Ovary (tissue), 9 donors: ENCODE results near the gene SETSIP. TPM values are rescaled to one million over a fixed set of nuclear protein-coding genes. Genes with fewer than 3 reads are reported as not detected.

ENCODE experiments used
- DNase-seq, 5 donors: peaks; one replicate each; pipeline ENCODE4 v3.0.0-alpha.2; 2019 to 2020
- H3K27ac ChIP-seq, 2 donors: fragments of 200-600 bp; one replicate each; pipeline versions ENCODE4 v1.5.1 to v1.8.0; 2019 to 2022
- H3K27me3 ChIP-seq: fragments of 200-600 bp; one replicate; pipeline ENCODE4 v1.8.0; 2022
- H3K36me3 ChIP-seq: fragments of 200-600 bp; sonication (generic); one replicate; pipeline ENCODE4 v1.5.1; 2019
- H3K4me1 ChIP-seq: one replicate; pipeline ENCODE4 v1.8.1; 2013; ENCODE audit warnings: mild to moderate bottlenecking, moderate library complexity; ENCODE audit not compliant: insufficient read depth
- H3K4me3 ChIP-seq: fragments of 200-600 bp; sonication (generic); one replicate; pipeline ENCODE4 v1.5.1; 2017
- H3K9me3 ChIP-seq, 2 donors: fragments of 200-600 bp in 1 of 2; sonication (generic) in 1 of 2; one replicate each; pipeline versions ENCODE4 v1.5.1 to v1.8.1; 2013 to 2019; ENCODE audit warnings: mild to moderate bottlenecking in 1 of 2, moderate library complexity in 1 of 2
- CTCF ChIP-seq, 3 donors: fragments of 450-650 bp in 2 of 3; fragments of 200-600 bp in 1 of 3; IDR thresholded peaks; one replicate each; pipeline versions ENCODE4 v1.5.1 to v1.8.0; 2016 to 2022; ENCODE audit warnings: antibody characterized with exemption in 3 of 3, mild to moderate bottlenecking in 1 of 3
- EP300 ChIP-seq: sonication (generic); formaldehyde crosslinking; IDR thresholded peaks from one replicate; pipeline ENCODE4 v1.6.1; 2017; ENCODE audit warnings: antibody characterized with exemption
- POLR2A ChIP-seq: fragments of 450-650 bp; IDR thresholded peaks from one replicate; pipeline ENCODE4 v1.6.1; 2017; ENCODE audit warnings: antibody characterized with exemption, mild to moderate bottlenecking, moderate library complexity
- WGBS, 3 donors: extraction: QIAGEN DNeasy Blood & Tissue Kit in 1 of 3; methylation state at CpG; one replicate each; pipeline versions ENCODE4 v1.1.5 to v1.1.7; 2013 to 2017; 5-methylcytosine and 5-hydroxymethylcytosine counted together
- intact Hi-C, 4 donors: fragments of 100-400 bp; cut with DNase I; formaldehyde crosslinking; loops; one replicate each; pipeline versions ENCODE4 v1.11.0 to v1.15.1; 2022 to 2023
- polyA plus RNA-seq, 2 donors: library from polyadenylated mRNA; stranded (reverse); fragments of 200-250 nt in 1 of 2; fragments of 350-450 nt in 1 of 2; fragmentation: Illumina TruSeq in 1 of 2; extraction: RNeasy Lipid Tissue Mini Kit (QIAGEN cat#74804) in 1 of 2; gene quantifications; one replicate each; pipeline ENCODE4 v1.2.3, GENCODE V29; 2013 to 2014
- total RNA-seq, 7 donors: library from RNA; depleted of rRNA in 2 of 7; stranded (reverse); fragments of >200 nt in 2 of 7; fragmentation: NEBNext Ultra II Directional in 3 of 7; extraction: Animal tissue kit (Norgen Biotek cat#: 25700) in 3 of 7; gene quantifications; one replicate each; pipeline versions ENCODE4 v1.1.0 to v1.2.4, GENCODE V29; 2016 to 2023
- donor health status: DM: no; HTN: no; CAD: no; lungs with moderate emphysema.
- donor health status: DM: no; HTN: no; CAD: no.
- donor health status: Bipolar disorder and iron deficiency.
- donor health status: DM: yes; HTN: yes; CAD: no.
- donor health status: DM: no; HTN: no; CAD: no.
- donor health status: DM: yes; HTN: yes; CAD: no.

SETSIP gene
- total and polyA plus RNA-seq, 9 donors: not detected

GRCh38 chr1:92051948-92052347 is 23.3 kb downstream of the SETSIP start:
- no peak for DNase-seq
- intact Hi-C loops: no loop called here
- H3K4me3 ChIP-seq: no peak overlapping the region
- no peaks in the 10 kb centered on the region for H3K36me3 ChIP-seq
- TF ChIP-seq CTCF (IDR thresholded peaks at IDR 0.05): no peak
- no peak for TF ChIP-seq EP300
- no peak for TF ChIP-seq POLR2A
- H3K9me3 ChIP-seq: no peaks in the 10 kb centered on the region
- H3K27me3 ChIP-seq: no peaks in the 10 kb centered on the region
- no peak overlapping the region for H3K27ac ChIP-seq
- H3K4me1 ChIP-seq: no peaks in the 10 kb centered on the region

DNA sequence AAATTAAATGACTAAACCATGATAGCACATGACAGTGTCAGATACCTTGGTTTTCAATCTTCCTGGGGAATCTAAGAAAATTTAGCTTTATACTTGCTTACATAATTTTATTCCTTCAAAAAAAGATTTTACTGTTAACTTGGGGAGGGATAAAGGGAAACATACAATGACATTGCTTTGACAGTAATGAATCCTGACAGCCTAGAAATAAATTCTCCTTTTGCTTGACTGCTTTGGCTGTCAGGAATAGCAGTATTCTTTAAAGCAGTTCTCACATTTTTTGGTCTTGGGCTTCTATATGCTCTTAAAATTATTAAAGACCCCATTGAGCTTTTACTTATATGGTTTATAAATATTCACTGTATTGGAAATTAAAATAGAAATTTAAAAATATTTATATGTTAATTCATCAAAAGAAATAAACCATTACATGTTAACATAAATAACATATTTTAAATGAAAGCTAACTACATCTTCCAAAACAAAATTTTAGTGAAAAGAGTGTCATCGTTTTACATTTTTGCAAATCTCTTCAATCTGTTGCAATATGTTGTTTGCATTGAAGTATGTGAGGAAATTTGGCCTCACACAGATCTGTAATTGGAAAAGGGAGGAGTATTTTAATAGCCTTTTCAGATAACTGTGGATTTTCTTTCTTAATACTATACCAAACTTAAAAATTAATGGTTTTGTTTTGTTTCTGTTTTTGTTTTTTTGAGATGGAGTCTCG is 29.3 kb downstream of the SETSIP start:
- TF ChIP-seq CTCF (IDR thresholded peaks at IDR 0.05) (no peak), EP300 (no peak), POLR2A (no peak)
- Histone ChIP-seq H3K36me3 (no peaks in the 10 kb centered on the region), H3K9me3 (no peaks in the 10 kb centered on the region), H3K4me1 (no peaks in the 10 kb centered on the region), H3K27me3 (no peaks in the 10 kb centered on the region), H3K27ac (no peak overlapping the region), H3K4me3 (no peak overlapping the region)
- WGBS, 3 donors: 44 to 80% (median 53%) methylated on average over 2 of the region's 2 CpGs
- DNase-seq: no peak
- intact Hi-C loops: no loop called here

GRCh38 chr1:92043621-92044020 is 31.6 kb downstream of the SETSIP start:
- Histone ChIP-seq H3K4me1 (no peaks in the 10 kb centered on the region), H3K27ac (no peak overlapping the region), H3K27me3 (no peaks in the 10 kb centered on the region), H3K4me3 (no peak overlapping the region), H3K9me3 (no peaks in the 10 kb centered on the region), H3K36me3 (no peaks in the 10 kb centered on the region)
- DNase-seq: no peak
- intact Hi-C loops: no loop called here
- TF ChIP-seq CTCF (IDR thresholded peaks at IDR 0.05) (no peak), POLR2A (no peak), EP300 (no peak)
- WGBS, 3 donors: 71 to 80% (median 72%) methylated on average over 5 of the region's 5 CpGs

DNA sequence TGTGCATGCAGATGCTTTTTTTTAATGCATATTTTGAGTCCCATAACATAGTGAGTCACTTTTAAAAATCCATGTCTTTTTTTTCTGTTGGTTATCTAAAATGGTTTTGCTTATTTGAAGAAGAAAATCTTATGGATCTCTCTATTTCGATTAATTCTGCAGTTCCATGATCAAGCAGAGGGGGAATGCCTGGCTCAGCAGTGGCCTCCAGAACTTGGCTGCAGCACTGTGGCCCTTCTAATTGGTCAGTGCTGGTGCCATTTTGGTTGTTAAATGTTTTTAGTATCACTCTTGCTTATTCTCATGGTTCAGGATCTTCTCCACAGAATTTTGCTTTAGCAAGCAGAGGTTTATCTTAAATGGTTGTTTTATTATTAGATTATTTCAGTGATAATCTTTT is 34.2 kb downstream of the SETSIP start:
- WGBS, 3 donors: 81 to 97% (median 89%) methylated on average over 1 of the region's 1 CpG
- no peak for TF ChIP-seq CTCF (IDR thresholded peaks at IDR 0.05)
- TF ChIP-seq EP300: no peak
- TF ChIP-seq POLR2A: no peak

More for the DNA sequence above, 34.2 kb downstream of the SETSIP start:
- Histone ChIP-seq H3K36me3 (no peaks in the 10 kb centered on the region), H3K4me1 (no peaks in the 10 kb centered on the region), H3K27me3 (no peaks in the 10 kb centered on the region), H3K4me3 (no peak overlapping the region), H3K27ac (no peak overlapping the region), H3K9me3 (no peaks in the 10 kb centered on the region)
- intact Hi-C loops: no loop called here
- DNase-seq: no peak
